IMR-90 (cell line): ENCODE measurements around the gene CELSR1.

Source experiments
- POLR2A ChIP-seq: IDR thresholded peaks from 2 replicates; pipeline ENCODE4 v1.6.1; 2012; ENCODE audit warnings: mild to moderate bottlenecking, low read depth, low read length
- RCOR1 ChIP-seq: IDR thresholded peaks from 2 replicates; pipeline ENCODE4 v1.6.1; 2012; ENCODE audit warnings: mild to moderate bottlenecking, low read length, improper control_type of control experiment; ENCODE audit not compliant: insufficient replicate concordance
- TF ChIP-seq, protein P1 (sequence below): conservative IDR thresholded peaks from 2 replicates; pipeline ENCODE4 v1.5.1; 2012; ENCODE audit warnings: mild to moderate bottlenecking, low read depth, low read length, improper control_type of control experiment

DNA sequence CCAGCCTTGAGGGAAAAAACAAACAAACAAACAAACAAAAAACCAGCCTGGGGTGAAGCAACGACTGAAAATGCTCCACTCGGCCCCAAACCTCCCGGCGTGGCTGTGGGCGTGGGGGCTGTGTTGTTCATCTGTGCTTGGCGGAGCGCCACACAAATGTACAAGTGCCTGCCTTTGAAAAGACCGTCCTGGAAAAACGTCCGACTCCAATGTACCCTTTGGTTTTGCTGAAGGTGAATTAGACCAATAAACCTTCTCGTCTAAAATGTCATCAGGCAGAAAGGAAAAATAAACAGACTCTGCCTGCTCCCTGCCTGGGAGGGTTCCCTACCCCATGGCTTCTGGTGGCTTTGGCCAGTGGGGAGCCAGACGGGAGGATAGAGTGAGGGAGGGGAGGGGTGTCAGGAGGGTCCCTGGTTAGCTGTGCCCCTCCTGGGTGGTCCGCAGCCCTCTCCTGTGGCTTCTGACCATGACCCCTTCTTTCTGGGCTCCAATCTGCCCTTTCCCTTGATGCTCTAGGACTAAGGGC is 108.0 kb downstream of the CELSR1 start:
- TF ChIP-seq, protein P1, sequence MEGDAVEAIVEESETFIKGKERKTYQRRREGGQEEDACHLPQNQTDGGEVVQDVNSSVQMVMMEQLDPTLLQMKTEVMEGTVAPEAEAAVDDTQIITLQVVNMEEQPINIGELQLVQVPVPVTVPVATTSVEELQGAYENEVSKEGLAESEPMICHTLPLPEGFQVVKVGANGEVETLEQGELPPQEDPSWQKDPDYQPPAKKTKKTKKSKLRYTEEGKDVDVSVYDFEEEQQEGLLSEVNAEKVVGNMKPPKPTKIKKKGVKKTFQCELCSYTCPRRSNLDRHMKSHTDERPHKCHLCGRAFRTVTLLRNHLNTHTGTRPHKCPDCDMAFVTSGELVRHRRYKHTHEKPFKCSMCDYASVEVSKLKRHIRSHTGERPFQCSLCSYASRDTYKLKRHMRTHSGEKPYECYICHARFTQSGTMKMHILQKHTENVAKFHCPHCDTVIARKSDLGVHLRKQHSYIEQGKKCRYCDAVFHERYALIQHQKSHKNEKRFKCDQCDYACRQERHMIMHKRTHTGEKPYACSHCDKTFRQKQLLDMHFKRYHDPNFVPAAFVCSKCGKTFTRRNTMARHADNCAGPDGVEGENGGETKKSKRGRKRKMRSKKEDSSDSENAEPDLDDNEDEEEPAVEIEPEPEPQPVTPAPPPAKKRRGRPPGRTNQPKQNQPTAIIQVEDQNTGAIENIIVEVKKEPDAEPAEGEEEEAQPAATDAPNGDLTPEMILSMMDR, result no peak
- TF ChIP-seq RCOR1, result no peak
- TF ChIP-seq POLR2A, result no peak
